ENCODE results near the gene CCIN. TPM values are rescaled to one million over a fixed set of nuclear protein-coding genes. Genes with fewer than 3 reads are reported as not detected.

The CCIN gene
- total and polyA plus RNA-seq, 2 donors = 0.38 to 1.1 TPM

Other genes starting within 250 kb of the CCIN start
- not detected for gene OR2S2, start 211.2 kb upstream of the CCIN start, total RNA-seq
- not detected for gene OR2S2, start 211.2 kb upstream of the CCIN start, polyA plus RNA-seq
- 31.2 TPM for gene RECK, start 132.5 kb upstream of the CCIN start, total RNA-seq
- gene RECK, start 132.5 kb upstream of the CCIN start, polyA plus RNA-seq = 17.1 TPM
- 54.9 TPM for gene GLIPR2, start 32.7 kb upstream of the CCIN start, total RNA-seq
- gene GLIPR2, start 32.7 kb upstream of the CCIN start, polyA plus RNA-seq = 74.7 TPM
- gene CLTA, start 21.5 kb downstream of the CCIN start, total RNA-seq = 120 TPM
- gene CLTA, start 21.5 kb downstream of the CCIN start, polyA plus RNA-seq = 210 TPM
- 25.9 TPM for gene GNE, start 89.1 kb downstream of the CCIN start, total RNA-seq
- gene GNE, start 89.1 kb downstream of the CCIN start, polyA plus RNA-seq = 17.5 TPM
- gene RNF38, start 230.9 kb downstream of the CCIN start, total RNA-seq = 37.3 TPM
- gene RNF38, start 230.9 kb downstream of the CCIN start, polyA plus RNA-seq = 32.3 TPM

All from urinary bladder (tissue), 2 donors.